SJCRH30 (cell line): Measurements from ENCODE around the gene GTF3C1. TPM values are rescaled to one million over a fixed set of nuclear protein-coding genes. Genes with fewer than 3 reads are reported as not detected.

Experiments
- DNase-seq, 2 experiments: peaks; one replicate each; pipeline ENCODE4 v3.0.0-alpha.2; 2015 to 2020
- H3K27ac ChIP-seq: fragments of 250-450 bp; sonication (Bioruptor Pico); 2 replicates; pipeline ENCODE4 v1.5.1; 2020; ENCODE audit warnings: mild to moderate bottlenecking, moderate library complexity
- H3K27me3 ChIP-seq: fragments of 250-450 bp; sonication (Bioruptor Pico); 2 replicates; pipeline ENCODE4 v1.5.1; 2020; ENCODE audit warnings: mild to moderate bottlenecking, moderate library complexity
- H3K36me3 ChIP-seq: fragments of 250-450 bp; sonication (Bioruptor Pico); 2 replicates; pipeline ENCODE4 v1.5.1; 2020; ENCODE audit warnings: mild to moderate bottlenecking, moderate library complexity
- H3K4me1 ChIP-seq: fragments of 250-450 bp; sonication (Bioruptor Pico); 2 replicates; pipeline ENCODE4 v1.5.1; 2020; ENCODE audit warnings: mild to moderate bottlenecking, moderate library complexity
- H3K4me3 ChIP-seq: fragments of 250-450 bp; sonication (Bioruptor Pico); 2 replicates; pipeline ENCODE4 v1.5.1; 2020; ENCODE audit warnings: mild to moderate bottlenecking, moderate library complexity
- H3K9me3 ChIP-seq: fragments of 250-450 bp; sonication (Bioruptor Pico); replicated peaks from 2 replicates; pipeline ENCODE4 v1.5.1; 2020; ENCODE audit warnings: mild to moderate bottlenecking, moderate library complexity
- total RNA-seq: library from RNA; depleted of rRNA; stranded (reverse); fragments of >200 nt; shearing (Covaris generic); gene quantifications from 2 replicates; pipeline ENCODE4 v1.2.3, GENCODE V29; 2014; rRNA removed

GTF3C1 gene
- total RNA-seq, 1 experiment from 2014 or later: 124 TPM

DNA sequence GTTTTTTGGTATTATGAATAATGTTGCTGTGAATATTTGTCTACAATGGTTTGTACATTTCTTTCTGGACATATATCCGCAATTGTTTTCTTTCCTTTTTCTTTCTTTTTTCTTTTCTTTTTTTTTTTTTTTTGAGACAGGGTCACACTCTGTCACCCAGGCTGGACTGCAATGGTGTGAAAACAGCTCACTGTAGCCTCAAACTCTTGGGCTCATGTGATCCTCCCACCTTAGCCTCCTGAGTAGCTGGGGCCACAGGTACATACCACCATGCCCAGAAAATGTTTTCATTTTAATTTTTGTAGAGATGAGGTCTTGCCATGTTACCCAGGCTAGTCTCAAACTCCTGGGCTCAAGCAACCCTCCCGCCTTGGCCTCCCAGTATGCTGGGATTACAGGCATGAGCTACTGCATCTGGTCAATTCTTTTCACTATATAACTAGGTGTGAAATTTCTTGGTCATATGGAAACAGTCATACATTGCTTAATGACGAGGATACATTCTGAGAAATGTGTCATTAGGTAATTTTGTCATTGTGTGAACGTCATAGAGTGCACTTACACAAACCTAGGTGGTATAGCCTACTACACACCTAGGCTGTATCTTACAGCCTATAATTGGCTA lies 132.6 kb downstream of the GTF3C1 start:
- peaks cover 25% of the 10 kb centered on the region for H3K36me3 ChIP-seq
- no peak overlapping the region for H3K27ac ChIP-seq
- DNase-seq: no peak
- H3K9me3 ChIP-seq: peaks cover 9% of the 10 kb centered on the region
- H3K4me1 ChIP-seq: peaks cover 16% of the 10 kb centered on the region
- no peaks in the 10 kb centered on the region for H3K27me3 ChIP-seq
- H3K4me3 ChIP-seq: no peak overlapping the region

DNA sequence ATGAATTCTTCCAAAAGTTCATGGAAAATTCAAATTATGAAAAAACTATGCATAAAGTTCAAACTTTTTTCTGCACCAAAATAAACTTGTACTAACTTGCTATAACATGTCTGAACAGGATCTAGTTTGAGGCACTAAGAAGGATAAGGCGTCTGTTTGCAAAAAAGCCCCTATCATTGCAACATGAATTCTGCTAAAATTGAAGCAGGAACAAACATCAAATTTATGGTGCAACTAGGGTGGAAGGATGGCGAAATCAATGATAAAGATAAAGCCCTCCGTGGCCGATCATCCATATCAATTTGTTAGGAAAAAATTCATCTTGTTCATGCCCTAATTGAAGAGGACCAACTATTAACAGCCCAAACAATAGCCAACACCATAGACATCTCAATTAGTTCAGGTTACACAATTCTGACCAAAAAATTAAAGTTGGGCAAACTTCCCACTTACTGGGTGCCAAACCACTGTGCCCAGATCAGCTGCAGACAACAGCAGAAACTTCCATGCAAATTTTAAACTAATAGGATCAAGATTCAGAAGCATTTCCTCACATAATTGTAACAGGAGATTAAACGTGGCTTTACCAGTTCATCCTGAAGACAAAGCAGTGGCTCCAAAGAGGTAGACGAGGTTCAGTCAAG lies 134.8 kb downstream of the GTF3C1 start:
- H3K27ac ChIP-seq: peak overlapping the region; percentile 78

DNA sequence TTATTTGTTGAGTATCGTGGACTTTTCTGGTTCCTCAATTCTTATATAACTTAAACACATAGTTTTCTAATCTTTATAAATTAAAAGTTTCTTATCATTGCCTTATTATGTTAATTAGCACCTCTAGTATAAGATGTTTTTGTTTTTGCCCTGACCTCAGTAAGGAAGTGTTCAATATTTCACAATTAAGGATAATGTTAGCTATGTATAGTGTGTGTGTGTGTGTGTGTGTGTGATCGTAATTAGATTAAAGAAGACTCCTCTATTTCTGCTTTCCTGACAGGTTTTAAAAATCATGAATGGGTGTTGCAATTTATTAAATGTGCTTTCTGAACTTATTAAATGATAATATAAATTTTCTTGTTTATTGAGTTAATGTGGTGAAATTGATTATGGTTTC lies 135.8 kb downstream of the GTF3C1 start:
- H3K9me3 ChIP-seq: no peaks in the 10 kb centered on the region
- no peak overlapping the region for H3K4me3 ChIP-seq
- no peak for DNase-seq
- H3K27ac ChIP-seq: peak overlapping the region; percentile 78; the same call in 1 of the 2 replicates
- peaks cover 16% of the 10 kb centered on the region for H3K4me1 ChIP-seq
- H3K36me3 ChIP-seq: peaks cover 30% of the 10 kb centered on the region
- H3K27me3 ChIP-seq: no peaks in the 10 kb centered on the region

More for the DNA sequence above, 134.8 kb downstream of the GTF3C1 start:
- H3K27me3 ChIP-seq: no peaks in the 10 kb centered on the region
- H3K9me3 ChIP-seq: no peaks in the 10 kb centered on the region; the same call in 1 of the 2 replicates
- DNase-seq: peak in 1 of 2 experiments; percentile 53
- H3K36me3 ChIP-seq: peaks cover 32% of the 10 kb centered on the region
- peaks cover 16% of the 10 kb centered on the region for H3K4me1 ChIP-seq
- H3K4me3 ChIP-seq: 0 out of 2 replicates have a peak overlapping the region, but pooled peaks have one; percentile 2

DNA sequence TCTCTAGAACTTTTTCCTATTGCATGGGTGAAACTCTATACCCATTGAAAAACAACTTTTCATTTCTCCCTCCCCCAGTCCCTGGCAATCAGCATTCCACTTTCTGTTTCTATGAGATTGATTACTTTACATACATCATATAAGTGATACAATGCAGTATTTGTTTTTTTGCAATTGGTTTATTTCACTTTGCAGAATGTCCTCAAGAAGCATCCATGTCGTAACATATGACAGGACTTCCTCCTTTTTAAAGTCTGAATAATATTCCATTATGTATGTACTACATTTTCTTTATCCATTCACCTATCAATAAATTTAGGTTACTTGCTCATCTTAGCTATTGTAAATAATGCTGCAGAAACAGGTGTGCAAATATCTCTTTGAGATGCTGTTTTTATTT lies 139.0 kb downstream of the GTF3C1 start:
- H3K9me3 ChIP-seq: no peaks in the 10 kb centered on the region
- peaks cover 16% of the 10 kb centered on the region for H3K36me3 ChIP-seq
- H3K27ac ChIP-seq: no peak overlapping the region
- no peaks in the 10 kb centered on the region for H3K27me3 ChIP-seq
- H3K4me1 ChIP-seq: peaks cover 31% of the 10 kb centered on the region
- no peak for DNase-seq
- H3K4me3 ChIP-seq: no peak overlapping the region

Other genes starting within 250 kb of the GTF3C1 start
- 71.0 and 75.1 TPM in 2 replicates for gene IL4R, start 235.9 kb downstream of the GTF3C1 start, total RNA-seq
- 3.8 and 4.6 TPM in 2 replicates for gene IL21R, start 147.7 kb downstream of the GTF3C1 start, total RNA-seq
- 16.2 and 18.6 TPM in 2 replicates for gene KATNIP, start 231 bp upstream of the GTF3C1 start, total RNA-seq